Measurements from ENCODE around the gene ADCYAP1R1.

ADCYAP1R1 gene

DNA sequence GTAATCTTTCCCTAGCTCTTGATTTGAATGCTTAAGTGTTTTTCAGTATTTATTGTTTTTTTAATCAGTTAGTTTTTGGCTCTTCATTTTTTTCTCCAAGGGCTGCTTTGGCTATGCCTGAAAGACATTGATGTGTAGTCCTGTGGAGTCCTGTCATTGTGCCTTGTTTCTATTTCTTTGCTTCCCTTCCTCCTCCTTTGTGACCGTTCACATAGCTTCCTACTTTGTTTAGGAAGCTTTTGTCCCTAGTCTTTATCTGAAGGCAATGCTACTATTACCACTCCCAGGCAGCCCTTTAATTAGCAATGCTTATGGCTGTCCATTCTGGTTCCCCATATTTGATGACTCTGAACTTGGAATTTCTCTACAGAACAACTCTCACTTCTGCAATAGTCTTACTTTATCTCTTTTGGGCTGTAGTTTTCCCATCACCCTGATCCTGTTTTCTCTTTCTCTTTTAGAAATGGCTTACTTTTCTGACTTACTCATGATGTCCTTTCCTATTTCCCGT lies 39.9 kb downstream of the ADCYAP1R1 start:
- no peaks in the 10 kb centered on the region for H3K9me3 ChIP-seq
- TF ChIP-seq, protein P1, sequence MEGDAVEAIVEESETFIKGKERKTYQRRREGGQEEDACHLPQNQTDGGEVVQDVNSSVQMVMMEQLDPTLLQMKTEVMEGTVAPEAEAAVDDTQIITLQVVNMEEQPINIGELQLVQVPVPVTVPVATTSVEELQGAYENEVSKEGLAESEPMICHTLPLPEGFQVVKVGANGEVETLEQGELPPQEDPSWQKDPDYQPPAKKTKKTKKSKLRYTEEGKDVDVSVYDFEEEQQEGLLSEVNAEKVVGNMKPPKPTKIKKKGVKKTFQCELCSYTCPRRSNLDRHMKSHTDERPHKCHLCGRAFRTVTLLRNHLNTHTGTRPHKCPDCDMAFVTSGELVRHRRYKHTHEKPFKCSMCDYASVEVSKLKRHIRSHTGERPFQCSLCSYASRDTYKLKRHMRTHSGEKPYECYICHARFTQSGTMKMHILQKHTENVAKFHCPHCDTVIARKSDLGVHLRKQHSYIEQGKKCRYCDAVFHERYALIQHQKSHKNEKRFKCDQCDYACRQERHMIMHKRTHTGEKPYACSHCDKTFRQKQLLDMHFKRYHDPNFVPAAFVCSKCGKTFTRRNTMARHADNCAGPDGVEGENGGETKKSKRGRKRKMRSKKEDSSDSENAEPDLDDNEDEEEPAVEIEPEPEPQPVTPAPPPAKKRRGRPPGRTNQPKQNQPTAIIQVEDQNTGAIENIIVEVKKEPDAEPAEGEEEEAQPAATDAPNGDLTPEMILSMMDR (IDR thresholded peaks at IDR 0.05) = no peak
- H3K4me3 ChIP-seq (ENCODE audit: low read depth in 1 of 2, low read length in 1 of 2) = no peak overlapping the region
- H3K27me3 ChIP-seq = no peaks in the 10 kb centered on the region
- H3K27ac ChIP-seq = no peak overlapping the region
- no peaks in the 10 kb centered on the region for H3K36me3 ChIP-seq
- no peaks in the 10 kb centered on the region for H3K4me1 ChIP-seq (ENCODE audit: control insufficient read depth in 1 of 2, insufficient read depth in 1 of 2, low read depth in 1 of 2, low read length in 1 of 2)

GRCh38 chr7:31092606-31093005 lies 40.5 kb downstream of the ADCYAP1R1 start:
- Histone ChIP-seq H3K27ac (no peak overlapping the region), H3K4me3 (ENCODE audit: low read depth in 1 of 2, low read length in 1 of 2) (no peak overlapping the region), H3K4me1 (ENCODE audit: control insufficient read depth in 1 of 2, insufficient read depth in 1 of 2, low read depth in 1 of 2, low read length in 1 of 2) (no peaks in the 10 kb centered on the region), H3K27me3 (no peaks in the 10 kb centered on the region), H3K36me3 (no peaks in the 10 kb centered on the region), H3K9me3 (no peaks in the 10 kb centered on the region)
- TF ChIP-seq, protein P1 (IDR thresholded peaks at IDR 0.05) = no peak

GRCh38 chr7:31093282-31093681 lies 41.2 kb downstream of the ADCYAP1R1 start:
- Histone ChIP-seq H3K27ac (no peak overlapping the region), H3K4me3 (ENCODE audit: low read depth in 1 of 2, low read length in 1 of 2) (no peak overlapping the region)
- TF ChIP-seq, protein P1 (IDR thresholded peaks at IDR 0.05) = no peak

DNA sequence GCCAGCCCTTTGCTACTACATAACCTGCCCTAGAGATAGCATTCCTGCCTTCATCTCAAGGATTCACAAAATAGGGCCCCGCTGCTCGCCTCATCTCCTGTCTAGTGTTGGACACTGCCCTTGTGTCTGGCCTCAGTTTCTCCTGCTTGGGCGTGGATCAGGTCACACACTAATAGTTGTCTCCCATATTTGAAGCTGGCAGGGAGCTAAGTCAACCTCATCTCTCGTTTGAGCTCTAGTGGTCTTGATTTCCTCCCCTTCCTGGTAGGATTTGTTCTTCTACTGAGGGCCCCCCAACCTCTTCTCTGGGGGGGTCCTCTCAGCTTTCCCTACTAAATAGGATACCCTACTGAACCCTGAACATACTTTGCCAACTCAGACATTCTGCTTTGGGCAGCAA lies 42.2 kb downstream of the ADCYAP1R1 start:
- TF ChIP-seq, protein P1 (IDR thresholded peaks at IDR 0.05) = no peak
- no peaks in the 10 kb centered on the region for H3K36me3 ChIP-seq
- H3K4me1 ChIP-seq (ENCODE audit: control insufficient read depth in 1 of 2, insufficient read depth in 1 of 2, low read depth in 1 of 2, low read length in 1 of 2) = no peaks in the 10 kb centered on the region
- no peaks in the 10 kb centered on the region for H3K27me3 ChIP-seq
- no peaks in the 10 kb centered on the region for H3K9me3 ChIP-seq
- H3K4me3 ChIP-seq (ENCODE audit: low read depth in 1 of 2, low read length in 1 of 2) = no peak overlapping the region
- H3K27ac ChIP-seq = no peak overlapping the region

More at GRCh38 chr7:31093282-31093681, 41.2 kb downstream of the ADCYAP1R1 start:
- Histone ChIP-seq H3K9me3 (no peaks in the 10 kb centered on the region), H3K36me3 (no peaks in the 10 kb centered on the region), H3K27me3 (no peaks in the 10 kb centered on the region), H3K4me1 (ENCODE audit: control insufficient read depth in 1 of 2, insufficient read depth in 1 of 2, low read depth in 1 of 2, low read length in 1 of 2) (no peaks in the 10 kb centered on the region)

GRCh38 chr7:31095286-31096197 lies 43.4 kb downstream of the ADCYAP1R1 start:
- Histone ChIP-seq H3K27ac (no peak overlapping the region), H3K36me3 (no peaks in the 10 kb centered on the region), H3K27me3 (no peaks in the 10 kb centered on the region), H3K9me3 (no peaks in the 10 kb centered on the region), H3K4me1 (ENCODE audit: control insufficient read depth in 1 of 2, insufficient read depth in 1 of 2, low read depth in 1 of 2, low read length in 1 of 2) (no peaks in the 10 kb centered on the region), H3K4me3 (ENCODE audit: low read depth in 1 of 2, low read length in 1 of 2) (no peak overlapping the region)
- TF ChIP-seq, protein P1 (IDR thresholded peaks at IDR 0.05) = no peak

Data from neutrophil (primary cell).